SK-N-SH (cell line): ENCODE data around the gene MSH5. TPM values are rescaled to one million over a fixed set of nuclear protein-coding genes. Genes with fewer than 3 reads are reported as not detected.

Experiments
- CTCF ChIA-PET: fragments of 300-600, 350-600 bp; formaldehyde crosslinking; extraction: SDS; loops from one replicate; lab custom pipeline; 2021; lab: Yijun Ruan, JAX
- POLR2A ChIA-PET: fragments of 350-600 bp; sonication (Branson Sonifier 250); formaldehyde crosslinking; extraction: SDS; loops from one replicate; lab custom pipeline; 2020; ENCODE audit warnings: antibody characterized with exemption, inconsistent platforms; lab: Yijun Ruan, JAX
- DNase-seq: peaks from one replicate; pipeline ENCODE4 v3.0.0; 2012
- H2AFZ ChIP-seq: fragments of 200-600 bp; sonication (generic); 2 replicates; pipeline ENCODE4 v1.8.1; 2016; ENCODE audit warnings: antibody characterized with exemption, mild to moderate bottlenecking, low read depth
- H3F3A ChIP-seq: fragments of 200-600 bp; sonication (generic); replicated peaks from 2 replicates; pipeline ENCODE3; 2016; ENCODE audit warnings: antibody characterized with exemption, mild to moderate bottlenecking; ENCODE audit not compliant: insufficient read depth
- H3K27ac ChIP-seq, 2 experiments: fragments of 200-500 bp in 1 of 2; fragments of 200-600 bp in 1 of 2; sonication (Bioruptor generic) in 1 of 2; sonication (generic), shearing (Covaris generic) in 1 of 2; 2 replicates each; pipeline versions ENCODE4 v1.5.1 to v1.6.1; 2014 to 2016; ENCODE audit warnings: low read depth in 2 of 2, inconsistent platforms in 1 of 2, low read length in 1 of 2, mild to moderate bottlenecking in 1 of 2, mixed read lengths in 1 of 2
- H3K27me3 ChIP-seq: fragments of 200-600 bp; sonication (generic), shearing (Covaris generic); 2 replicates; pipeline ENCODE4 v1.6.1; 2016; ENCODE audit warnings: mixed run types; ENCODE audit not compliant: insufficient read depth
- H3K36me3 ChIP-seq, 2 experiments: fragments of 200-500 bp in 1 of 2; fragments of 200-600 bp in 1 of 2; sonication (Bioruptor generic) in 1 of 2; sonication (generic) in 1 of 2; replicated peaks in 1 of 2; 2 replicates each; pipeline versions ENCODE3 to v1.5.1; 2014 to 2016; ENCODE audit warnings: low read length in 1 of 2, mild to moderate bottlenecking in 1 of 2; ENCODE audit not compliant: insufficient read depth in 2 of 2, control insufficient read depth in 1 of 2
- H3K4me1 ChIP-seq, 2 experiments: fragments of 200-500 bp in 1 of 2; fragments of 200-600 bp in 1 of 2; sonication (Bioruptor generic) in 1 of 2; sonication (generic), shearing (Covaris generic) in 1 of 2; 2 replicates each; pipeline versions ENCODE4 v1.5.1 to v1.6.1; 2014 to 2016; ENCODE audit warnings: low read depth in 1 of 2, low read length in 1 of 2, mixed run types in 1 of 2; ENCODE audit not compliant: insufficient read depth in 2 of 2, control insufficient read depth in 1 of 2
- H3K4me2 ChIP-seq: fragments of 200-600 bp; sonication (generic), shearing (Covaris generic); 2 replicates; pipeline ENCODE4 v1.6.1; 2017; ENCODE audit warnings: mixed run types
- H3K4me3 ChIP-seq, 2 experiments: fragments of 200-500 bp in 1 of 2; fragments of 200-600 bp in 1 of 2; sonication (Bioruptor generic) in 1 of 2; sonication (generic), shearing (Covaris generic) in 1 of 2; 2 replicates each; pipeline versions ENCODE4 v1.5.1 to v1.8.1; 2014 to 2016; ENCODE audit warnings: low read depth in 2 of 2, inconsistent platforms in 1 of 2, low read length in 1 of 2, mild to moderate bottlenecking in 1 of 2, mixed read lengths in 1 of 2, moderate library complexity in 1 of 2
- H3K79me2 ChIP-seq: fragments of 200-600 bp; sonication (generic); 2 replicates; pipeline ENCODE4 v1.8.1; 2017; ENCODE audit warnings: mild to moderate bottlenecking; ENCODE audit not compliant: insufficient read depth
- H3K9ac ChIP-seq: fragments of 200-600 bp; sonication (generic); 2 replicates; pipeline ENCODE4 v1.6.1; 2017; ENCODE audit warnings: mixed run types
- H3K9me2 ChIP-seq: fragments of 200-600 bp; sonication (generic); 2 replicates; pipeline ENCODE4 v1.6.1; 2017; ENCODE audit warnings: mixed run types
- H3K9me3 ChIP-seq: fragments of 200-600 bp; sonication (generic); 2 replicates; pipeline ENCODE4 v1.6.1; 2017; ENCODE audit warnings: mixed run types, mild to moderate bottlenecking, moderate library complexity
- H4K20me1 ChIP-seq: fragments of 200-600 bp; sonication (generic); 2 replicates; pipeline ENCODE4 v1.6.1; 2017; ENCODE audit warnings: mild to moderate bottlenecking, mixed run types; ENCODE audit not compliant: insufficient read depth
- EP300 ChIP-seq, 2 experiments: IDR thresholded peaks; 2 replicates each; pipeline versions ENCODE4 v1.4.0 to v1.6.1; 2012; ENCODE audit warnings: borderline replicate concordance in 1 of 2, low read depth in 1 of 2, low read length in 1 of 2
- FOSL2 ChIP-seq: IDR thresholded peaks from 2 replicates; pipeline ENCODE4 v1.4.0; 2012; ENCODE audit warnings: low read depth, mild to moderate bottlenecking, moderate library complexity, borderline replicate concordance
- FOXJ3 ChIP-seq: sonication (generic); formaldehyde crosslinking; IDR thresholded peaks from 2 replicates; pipeline ENCODE4 v1.5.1; 2020; ENCODE audit warnings: mild to moderate bottlenecking, missing genetic modification reagents
- GABPA ChIP-seq: IDR thresholded peaks from 2 replicates; pipeline ENCODE4 v1.4.0; 2012; ENCODE audit warnings: low read depth, mild to moderate bottlenecking
- GATA2 ChIP-seq: sonication (generic); formaldehyde crosslinking; IDR thresholded peaks from 2 replicates; pipeline ENCODE4 v1.5.0; 2020; ENCODE audit warnings: mild to moderate bottlenecking, missing genetic modification reagents
- MXI1 ChIP-seq: IDR thresholded peaks from 2 replicates; pipeline ENCODE4 v1.6.1; 2012; ENCODE audit warnings: mild to moderate bottlenecking, low read depth, low read length, improper control_type of control experiment
- NRF1 ChIP-seq: IDR thresholded peaks from 2 replicates; pipeline ENCODE4 v1.6.1; 2012; ENCODE audit warnings: low read depth, mild to moderate bottlenecking, low read length
- RCOR1 ChIP-seq: fragments of 150-350 bp; IDR thresholded peaks from 2 replicates; pipeline ENCODE4 v1.6.1; 2017; ENCODE audit warnings: antibody characterized with exemption, low read length
- SIN3A ChIP-seq: IDR thresholded peaks from 2 replicates; pipeline ENCODE4 v1.6.1; 2012; ENCODE audit warnings: low read depth, mild to moderate bottlenecking, low read length, moderate library complexity, borderline replicate concordance
- YY1 ChIP-seq: IDR thresholded peaks from 2 replicates; pipeline ENCODE4 v1.4.0; 2012; ENCODE audit warnings: low read depth, mild to moderate bottlenecking
- WGBS: methylation state at CpG from one replicate; pipeline ENCODE4 v1.1.6; 2017; ENCODE audit warnings: low lambda C conversion rate; 5-methylcytosine and 5-hydroxymethylcytosine counted together
- polyA plus RNA-seq, 3 experiments: library from polyadenylated mRNA; depleted of rRNA; stranded (reverse); fragments of >200 nt; gene quantifications; 2 replicates each; pipeline ENCODE4 v1.2.3, GENCODE V29; 2012
- TF ChIP-seq, protein P1 (sequence below): IDR thresholded peaks from 2 replicates; pipeline ENCODE4 v1.4.0; 2012; ENCODE audit warnings: low read depth
- TF ChIP-seq, protein P2 (sequence below): IDR thresholded peaks from 2 replicates; pipeline ENCODE4; 2012
- TF ChIP-seq, protein P3 (sequence below): IDR thresholded peaks from 2 replicates; pipeline ENCODE4 v1.6.1; 2012; ENCODE audit warnings: mild to moderate bottlenecking, low read depth, low read length, moderate library complexity

Gene MSH5
- polyA plus RNA-seq, 1 of the 3 experiments (the other 2 are of a cell fraction) = 16.0 TPM

DNA sequence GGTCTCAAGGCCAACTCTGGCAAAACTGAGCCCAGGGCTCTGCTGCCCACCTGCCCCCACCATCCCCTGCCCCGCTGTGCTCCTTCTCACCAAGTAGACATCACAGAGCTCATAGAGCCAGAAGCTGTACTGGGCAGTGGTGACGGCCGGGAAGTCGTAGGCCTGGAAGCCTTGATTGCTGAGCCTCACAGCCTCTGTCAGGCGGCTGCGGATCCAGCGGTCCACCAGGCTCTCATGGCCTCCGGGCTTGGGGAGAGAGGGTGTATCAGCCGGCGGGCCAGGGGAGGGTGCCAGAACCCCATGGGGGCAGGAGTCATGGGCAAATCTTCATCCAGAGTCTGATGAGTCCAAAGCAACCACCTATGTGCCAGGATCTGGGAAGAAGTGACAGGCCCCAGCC, 40.1 kb downstream of the MSH5 start:
- WGBS = 98% methylated on average over 8 of the region's 10 CpGs
- Histone ChIP-seq H3K9me2 (no peaks in the 10 kb centered on the region), H2AFZ (no peak overlapping the region), H3K27ac (no peak overlapping the region), H4K20me1 (no peaks in the 10 kb centered on the region), H3K4me1 (peaks cover 9 to 10% of the 10 kb centered on the region in 2 experiments; a peak in 2 of 4 replicates), H3K4me2 (no peak overlapping the region), H3K27me3 (no peaks in the 10 kb centered on the region), H3K9ac (no peak overlapping the region), H3K4me3 (no peak overlapping the region), H3F3A (peaks cover 3% of the 10 kb centered on the region), H3K79me2 (no peaks in the 10 kb centered on the region), H3K36me3 (peaks cover 11 to 58% of the 10 kb centered on the region in 2 experiments), H3K9me3 (no peaks in the 10 kb centered on the region)
- no peak for DNase-seq
- TF ChIP-seq GABPA = no peak
- TF ChIP-seq RCOR1 = no peak
- TF ChIP-seq FOXJ3 = no peak
- no peak for TF ChIP-seq GATA2
- no peak for TF ChIP-seq SIN3A
- TF ChIP-seq, protein P1, sequence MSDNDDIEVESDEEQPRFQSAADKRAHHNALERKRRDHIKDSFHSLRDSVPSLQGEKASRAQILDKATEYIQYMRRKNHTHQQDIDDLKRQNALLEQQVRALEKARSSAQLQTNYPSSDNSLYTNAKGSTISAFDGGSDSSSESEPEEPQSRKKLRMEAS = no peak
- TF ChIP-seq, protein P2, sequence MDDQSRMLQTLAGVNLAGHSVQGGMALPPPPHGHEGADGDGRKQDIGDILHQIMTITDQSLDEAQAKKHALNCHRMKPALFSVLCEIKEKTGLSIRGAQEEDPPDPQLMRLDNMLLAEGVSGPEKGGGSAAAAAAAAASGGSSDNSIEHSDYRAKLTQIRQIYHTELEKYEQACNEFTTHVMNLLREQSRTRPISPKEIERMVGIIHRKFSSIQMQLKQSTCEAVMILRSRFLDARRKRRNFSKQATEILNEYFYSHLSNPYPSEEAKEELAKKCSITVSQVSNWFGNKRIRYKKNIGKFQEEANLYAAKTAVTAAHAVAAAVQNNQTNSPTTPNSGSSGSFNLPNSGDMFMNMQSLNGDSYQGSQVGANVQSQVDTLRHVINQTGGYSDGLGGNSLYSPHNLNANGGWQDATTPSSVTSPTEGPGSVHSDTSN = no peak
- no peak for TF ChIP-seq EP300 (IDR thresholded peaks at IDR 0.05; ENCODE audit: borderline replicate concordance in 1 of 2, low read depth in 1 of 2, low read length in 1 of 2)
- TF ChIP-seq YY1 = no peak
- TF ChIP-seq FOSL2 = no peak
- ChIA-PET CTCF (interaction anchor here (1.3 to 9.9 kb wide), 3 partner anchors 10 to 268 kb away, joined by 4 to 62 read pairs (median 5); no protein-coding TSS in a partner anchor), POLR2A (interaction anchor here (0.8 to 1.0 kb wide), 2 partner anchors 11 to 16 kb away, joined by 3 read pairs; partner anchors contain the start of gene VARS1)

DNA sequence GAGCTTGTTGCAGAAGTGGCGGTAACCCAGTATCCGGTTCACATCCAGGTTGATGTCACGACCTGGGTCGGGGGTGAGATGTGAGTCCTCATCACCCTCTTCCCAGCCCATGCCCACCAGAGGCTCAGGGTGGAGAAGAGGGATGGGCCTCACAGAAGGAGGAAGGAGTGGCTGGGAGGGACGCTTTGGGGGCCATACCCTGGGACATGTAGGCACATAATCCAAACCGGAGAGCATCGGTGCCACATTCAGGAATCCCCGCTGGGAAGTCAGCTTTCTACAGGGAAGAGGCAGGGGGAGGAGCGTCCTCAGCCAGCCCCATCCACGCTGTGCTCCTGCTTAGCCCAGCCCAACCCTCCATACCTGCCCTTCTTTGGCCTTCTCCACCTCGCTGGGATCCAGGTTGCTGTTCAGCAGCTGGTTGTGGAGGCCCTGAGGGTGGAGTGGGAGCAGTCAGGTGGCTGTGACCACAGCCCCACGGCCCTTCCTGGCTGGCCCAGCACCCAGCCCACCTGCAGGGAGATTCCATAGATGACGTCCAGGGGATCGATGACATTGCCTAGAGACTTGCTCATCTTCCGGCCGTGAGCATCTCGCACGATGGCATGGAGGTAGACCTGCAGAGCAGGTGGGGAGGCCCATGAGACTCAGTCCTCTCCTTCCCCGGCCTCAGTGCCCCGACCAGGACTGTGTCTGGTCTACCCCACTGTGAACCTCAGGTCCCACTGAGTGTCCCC, 40.9 kb downstream of the MSH5 start:
- Histone ChIP-seq H4K20me1 (no peaks in the 10 kb centered on the region), H3F3A (peaks cover 3% of the 10 kb centered on the region), H3K9ac (no peak overlapping the region), H3K9me3 (no peaks in the 10 kb centered on the region), H3K27ac (no peak overlapping the region), H3K27me3 (no peaks in the 10 kb centered on the region), H3K4me2 (no peak overlapping the region), H3K4me1 (peaks cover 9 to 10% of the 10 kb centered on the region in 2 experiments; a peak in 2 of 4 replicates), H3K79me2 (no peaks in the 10 kb centered on the region), H2AFZ (no peak overlapping the region), H3K36me3 (peaks cover 11 to 65% of the 10 kb centered on the region in 2 experiments), H3K4me3 (no peak overlapping the region), H3K9me2 (no peaks in the 10 kb centered on the region)
- ChIA-PET POLR2A (interaction anchor here (1.0 kb wide), 1 partner anchor 15 kb away, joined by 3 read pairs; the partner anchor contains the start of gene VARS1), CTCF (interaction anchor here (1.5 to 9.9 kb wide), 2 partner anchors 10 to 11 kb away, joined by 5 to 62 read pairs; no protein-coding TSS in a partner anchor)
- TF ChIP-seq NRF1 (no peak), MXI1 (no peak), GABPA (no peak), GATA2 (no peak), FOXJ3 (no peak)
- TF ChIP-seq, protein P3, sequence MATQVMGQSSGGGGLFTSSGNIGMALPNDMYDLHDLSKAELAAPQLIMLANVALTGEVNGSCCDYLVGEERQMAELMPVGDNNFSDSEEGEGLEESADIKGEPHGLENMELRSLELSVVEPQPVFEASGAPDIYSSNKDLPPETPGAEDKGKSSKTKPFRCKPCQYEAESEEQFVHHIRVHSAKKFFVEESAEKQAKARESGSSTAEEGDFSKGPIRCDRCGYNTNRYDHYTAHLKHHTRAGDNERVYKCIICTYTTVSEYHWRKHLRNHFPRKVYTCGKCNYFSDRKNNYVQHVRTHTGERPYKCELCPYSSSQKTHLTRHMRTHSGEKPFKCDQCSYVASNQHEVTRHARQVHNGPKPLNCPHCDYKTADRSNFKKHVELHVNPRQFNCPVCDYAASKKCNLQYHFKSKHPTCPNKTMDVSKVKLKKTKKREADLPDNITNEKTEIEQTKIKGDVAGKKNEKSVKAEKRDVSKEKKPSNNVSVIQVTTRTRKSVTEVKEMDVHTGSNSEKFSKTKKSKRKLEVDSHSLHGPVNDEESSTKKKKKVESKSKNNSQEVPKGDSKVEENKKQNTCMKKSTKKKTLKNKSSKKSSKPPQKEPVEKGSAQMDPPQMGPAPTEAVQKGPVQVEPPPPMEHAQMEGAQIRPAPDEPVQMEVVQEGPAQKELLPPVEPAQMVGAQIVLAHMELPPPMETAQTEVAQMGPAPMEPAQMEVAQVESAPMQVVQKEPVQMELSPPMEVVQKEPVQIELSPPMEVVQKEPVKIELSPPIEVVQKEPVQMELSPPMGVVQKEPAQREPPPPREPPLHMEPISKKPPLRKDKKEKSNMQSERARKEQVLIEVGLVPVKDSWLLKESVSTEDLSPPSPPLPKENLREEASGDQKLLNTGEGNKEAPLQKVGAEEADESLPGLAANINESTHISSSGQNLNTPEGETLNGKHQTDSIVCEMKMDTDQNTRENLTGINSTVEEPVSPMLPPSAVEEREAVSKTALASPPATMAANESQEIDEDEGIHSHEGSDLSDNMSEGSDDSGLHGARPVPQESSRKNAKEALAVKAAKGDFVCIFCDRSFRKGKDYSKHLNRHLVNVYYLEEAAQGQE = no peak
- 89% methylated on average over 13 of the region's 20 CpGs for WGBS
- peak; percentile 11 for DNase-seq
